AG09309 (cell line): ENCODE data around the gene DUSP15.

Source experiments
- DNase-seq: peaks from one replicate; pipeline ENCODE4 v3.0.0-alpha.2; 2010; ENCODE audit warnings: low read depth
- H3K4me3 ChIP-seq: 2 replicates; pipeline ENCODE4 v1.5.1; 2011; ENCODE audit warnings: mild to moderate bottlenecking, low read depth, low read length, moderate library complexity; ENCODE audit not compliant: control insufficient read depth
- CTCF ChIP-seq: IDR thresholded peaks from 2 replicates; pipeline ENCODE4 v1.5.1; 2011; ENCODE audit warnings: mild to moderate bottlenecking, low read depth, low read length, inconsistent platforms; ENCODE audit not compliant: insufficient read depth, control insufficient read depth; ENCODE audit errors: missing control alignments

DUSP15 gene

GRCh38 chr20:31840906-31841816 is 29.2 kb downstream of the DUSP15 start:
- no peak for DNase-seq
- no peak for TF ChIP-seq CTCF
- H3K4me3 ChIP-seq: no peak overlapping the region

- no peak for TF ChIP-seq CTCF
- no peak overlapping the region for H3K4me3 ChIP-seq
- DNase-seq: no peak
Measured at GRCh38 chr20:31839782-31840487, 30.4 kb downstream of the DUSP15 start.

GRCh38 chr20:31838646-31839292 is 31.6 kb downstream of the DUSP15 start:
- TF ChIP-seq CTCF: no peak
- H3K4me3 ChIP-seq: no peak overlapping the region
- DNase-seq: no peak

- H3K4me3 ChIP-seq: no peak overlapping the region
- no peak for DNase-seq
- no peak for TF ChIP-seq CTCF
Measured at GRCh38 chr20:31837896-31838397, 32.4 kb downstream of the DUSP15 start.

GRCh38 chr20:31836853-31837608 is 33.3 kb downstream of the DUSP15 start:
- no peak overlapping the region for H3K4me3 ChIP-seq
- TF ChIP-seq CTCF: no peak
- DNase-seq: no peak
